Endothelial cell of umbilical vein (primary cell): ENCODE measurements around the gene FGFR1OP2.

ENCODE experiments used
- MYC ChIP-seq: IDR thresholded peaks from one replicate; pipeline ENCODE4 v1.6.1; 2011; ENCODE audit warnings: mild to moderate bottlenecking, low read depth, low read length
- POLR2A ChIP-seq: IDR thresholded peaks from 2 replicates; pipeline ENCODE4 v1.6.1; 2012; ENCODE audit warnings: low read depth, mild to moderate bottlenecking, control low read depth, low read length
- TF ChIP-seq, protein P1 (sequence below), 2 donors: IDR thresholded peaks; 1 replicate in 1 of 2; 2 replicates in 1 of 2; pipeline ENCODE4 v1.5.1; 2011; ENCODE audit warnings: low read length in 2 of 2, mild to moderate bottlenecking in 2 of 2, moderate library complexity in 2 of 2, control low read depth in 1 of 2, inconsistent platforms in 1 of 2, low read depth in 1 of 2; ENCODE audit not compliant: insufficient read depth in 1 of 2; ENCODE audit errors: extremely low read depth in 1 of 2

DNA sequence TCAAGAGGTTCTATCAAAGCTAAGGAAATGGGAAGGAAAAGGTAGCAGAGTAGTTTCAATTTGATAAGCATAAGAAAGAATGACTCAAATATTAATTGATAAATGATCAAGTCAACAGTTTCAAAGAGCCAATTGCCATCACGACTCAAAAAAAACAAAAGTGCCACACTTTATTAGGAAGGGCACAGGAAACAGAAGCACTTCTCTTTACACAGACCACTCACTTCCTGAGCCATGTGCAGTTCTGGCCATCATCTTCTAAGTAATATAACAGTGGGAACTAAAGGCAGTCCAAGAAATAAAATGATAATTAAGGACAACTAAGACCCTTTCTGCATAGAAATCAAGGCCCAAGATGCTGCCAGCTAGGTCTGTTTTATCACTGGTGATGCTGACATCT lies 62.7 kb downstream of the FGFR1OP2 start:
- TF ChIP-seq, protein P1, sequence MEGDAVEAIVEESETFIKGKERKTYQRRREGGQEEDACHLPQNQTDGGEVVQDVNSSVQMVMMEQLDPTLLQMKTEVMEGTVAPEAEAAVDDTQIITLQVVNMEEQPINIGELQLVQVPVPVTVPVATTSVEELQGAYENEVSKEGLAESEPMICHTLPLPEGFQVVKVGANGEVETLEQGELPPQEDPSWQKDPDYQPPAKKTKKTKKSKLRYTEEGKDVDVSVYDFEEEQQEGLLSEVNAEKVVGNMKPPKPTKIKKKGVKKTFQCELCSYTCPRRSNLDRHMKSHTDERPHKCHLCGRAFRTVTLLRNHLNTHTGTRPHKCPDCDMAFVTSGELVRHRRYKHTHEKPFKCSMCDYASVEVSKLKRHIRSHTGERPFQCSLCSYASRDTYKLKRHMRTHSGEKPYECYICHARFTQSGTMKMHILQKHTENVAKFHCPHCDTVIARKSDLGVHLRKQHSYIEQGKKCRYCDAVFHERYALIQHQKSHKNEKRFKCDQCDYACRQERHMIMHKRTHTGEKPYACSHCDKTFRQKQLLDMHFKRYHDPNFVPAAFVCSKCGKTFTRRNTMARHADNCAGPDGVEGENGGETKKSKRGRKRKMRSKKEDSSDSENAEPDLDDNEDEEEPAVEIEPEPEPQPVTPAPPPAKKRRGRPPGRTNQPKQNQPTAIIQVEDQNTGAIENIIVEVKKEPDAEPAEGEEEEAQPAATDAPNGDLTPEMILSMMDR (IDR thresholded peaks at IDR 0.05; ENCODE audit: extremely low read depth in 1 of 2, insufficient read depth in 1 of 2, low read depth in 1 of 2, low read length in 2 of 2): no peak
- TF ChIP-seq MYC: no peak
- no peak for TF ChIP-seq POLR2A
